SK-MEL-5 (cell line): Measurements from ENCODE around the gene PANX2. TPM values are rescaled to one million over a fixed set of nuclear protein-coding genes. Genes with fewer than 3 reads are reported as not detected.

Experiments used
- DNase-seq: peaks from one replicate; pipeline ENCODE4 v3.0.0-alpha.2; 2016; ENCODE audit warnings: low read depth, low spot score
- in situ Hi-C: cut with HindIII; loops from 2 replicates; pipeline ENCODE4 v1.10.0; 2016; ENCODE audit warnings: low sequenced_read_pairs, high pct_unique_total_duplicates, low pct_unique_long_range_greater_than_20kb
- total RNA-seq: library from RNA; depleted of rRNA; stranded (reverse); fragments of >200 nt; shearing (Covaris generic); gene quantifications from 2 replicates; pipeline ENCODE4 v1.2.3, GENCODE V29; 2014

The PANX2 gene
- total RNA-seq, 1 experiment from 2014 or later, result 0.98 TPM

DNA sequence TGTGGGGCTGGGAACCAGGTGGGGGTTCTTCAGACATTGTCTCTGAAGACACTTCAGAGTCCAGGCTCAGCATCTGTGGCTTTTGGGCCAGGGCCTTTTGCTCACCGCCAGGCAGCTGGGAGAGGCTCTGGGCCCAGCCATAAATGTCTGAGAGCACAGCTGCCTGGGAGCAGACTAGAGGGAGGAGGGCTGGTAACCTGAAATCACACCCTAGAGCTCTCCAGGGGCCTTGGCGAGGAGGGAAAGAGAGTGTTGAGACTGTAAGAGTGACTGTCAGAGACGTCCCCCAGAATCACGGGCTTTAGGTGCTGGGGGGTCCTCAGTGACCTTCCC, 19.3 kb downstream of the PANX2 start:
- DNase-seq, result no peak
- in situ Hi-C loops, result no loop called here

DNA sequence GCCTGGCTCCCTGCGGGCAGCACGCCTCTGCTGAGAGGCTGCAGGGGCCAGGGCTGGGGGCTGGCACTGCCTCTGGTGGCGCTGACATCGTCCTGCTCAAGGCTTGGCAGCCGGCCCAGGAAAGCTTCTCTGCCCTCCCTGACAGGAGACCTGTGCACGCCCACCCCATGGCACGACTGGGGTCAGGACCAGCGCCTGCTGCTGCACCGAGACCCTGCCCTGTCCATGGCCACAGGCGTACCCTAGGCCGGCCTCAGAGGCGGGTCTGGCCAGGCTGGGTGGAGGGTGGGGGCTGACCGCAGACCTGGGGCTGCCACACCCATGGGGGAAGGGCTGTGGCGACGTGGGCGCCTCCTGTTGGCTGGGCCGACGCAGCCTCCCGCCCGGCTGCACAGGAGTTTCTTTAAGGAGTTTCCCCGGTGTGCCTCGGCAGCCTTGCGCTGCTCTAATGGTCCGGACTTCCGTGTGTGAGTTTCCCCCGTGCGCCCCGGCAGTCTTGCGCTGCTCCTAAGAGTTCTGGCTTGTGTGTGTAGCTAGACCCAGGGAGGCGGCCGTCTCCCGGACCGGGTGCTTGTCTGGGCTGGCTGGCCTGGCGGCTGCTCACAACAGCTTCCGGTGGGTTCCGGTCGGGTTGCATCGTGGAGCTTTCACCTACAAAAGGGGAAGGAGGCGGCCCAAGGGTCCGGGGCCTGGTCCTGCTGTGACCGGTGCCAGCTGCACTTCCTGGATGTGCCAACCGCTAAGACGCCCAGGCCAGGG, 19.8 kb downstream of the PANX2 start:
- DNase-seq, result peak; percentile 64
- in situ Hi-C loops, result no loop called here

DNA sequence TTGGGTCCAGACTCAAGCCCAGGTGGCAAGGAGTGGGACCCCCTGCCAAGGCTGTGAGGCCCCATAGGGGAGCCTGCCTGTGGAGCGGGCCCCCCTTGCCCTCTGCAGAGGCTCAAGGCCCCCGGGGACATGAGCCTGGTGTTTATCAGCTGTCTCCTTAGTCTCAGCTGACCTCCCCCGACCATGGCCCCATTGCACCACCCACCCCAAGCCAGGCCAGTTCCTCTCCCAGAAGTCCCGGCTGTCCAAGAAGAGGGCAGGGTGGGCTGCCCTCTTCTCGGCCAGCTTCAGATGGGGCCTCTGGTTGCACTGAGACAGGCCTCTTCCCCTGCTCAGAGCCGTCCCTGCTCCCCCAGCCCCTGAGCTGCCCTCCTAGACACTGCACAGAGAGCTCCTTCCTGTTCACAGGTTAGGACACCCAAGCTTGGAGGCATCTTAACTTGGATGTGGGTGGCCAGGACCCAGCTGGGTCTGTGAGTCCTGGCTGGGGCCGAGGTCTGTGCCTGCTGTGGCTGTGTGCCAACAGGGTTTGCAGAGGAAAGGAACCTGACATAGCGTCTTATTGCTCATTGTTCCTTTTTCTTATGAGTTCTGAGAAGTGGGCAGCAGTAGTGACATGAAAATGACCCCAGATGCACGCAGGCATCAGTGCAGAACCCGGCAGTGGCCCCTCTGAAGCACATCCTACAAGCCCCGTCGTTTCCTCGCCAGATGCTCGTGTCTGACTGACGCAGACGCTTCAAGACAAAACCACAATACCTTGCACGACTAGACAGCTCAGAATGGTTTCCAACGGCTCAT, 20.6 kb downstream of the PANX2 start:
- in situ Hi-C loops, result no loop called here
- DNase-seq, result no peak

DNA sequence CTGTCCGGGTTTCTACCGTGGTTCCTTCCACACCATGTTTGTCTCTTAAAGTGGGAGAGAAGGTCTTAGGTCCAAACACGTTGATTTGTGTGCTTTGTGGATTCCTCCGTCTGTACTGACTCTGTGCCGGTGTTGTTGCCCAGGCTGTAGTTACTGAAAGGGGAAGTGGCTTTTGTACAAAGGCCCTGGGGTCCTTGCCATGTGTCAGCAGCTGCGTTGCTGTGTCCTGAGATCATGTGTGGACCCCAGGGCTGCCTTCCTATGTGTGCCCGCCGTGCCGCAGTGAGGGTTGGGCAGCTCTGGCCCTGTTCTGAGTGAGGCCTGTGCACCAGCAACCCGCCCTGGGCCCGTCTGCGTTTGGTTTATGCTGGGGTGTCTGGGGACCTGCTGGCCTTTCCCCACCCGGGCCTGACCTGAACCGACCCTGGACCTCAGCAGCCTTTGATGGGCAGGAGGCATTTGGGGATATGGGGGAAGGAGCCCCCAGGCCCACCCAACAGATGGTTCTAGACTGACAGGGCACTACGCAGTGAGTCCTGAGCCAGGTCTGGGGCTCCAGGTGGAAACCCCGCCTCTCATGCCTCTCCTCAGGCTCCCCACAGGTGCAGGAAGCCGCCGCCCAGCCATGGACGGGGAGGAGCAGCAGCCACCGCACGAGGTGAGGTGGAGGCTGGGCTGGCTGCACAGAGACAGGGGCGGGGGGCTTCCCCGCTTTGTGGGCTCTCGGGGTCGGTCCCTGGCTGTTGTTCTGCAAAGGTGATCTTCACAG, 22.1 kb downstream of the PANX2 start:
- in situ Hi-C loops, result no loop called here
- no peak for DNase-seq

DNA sequence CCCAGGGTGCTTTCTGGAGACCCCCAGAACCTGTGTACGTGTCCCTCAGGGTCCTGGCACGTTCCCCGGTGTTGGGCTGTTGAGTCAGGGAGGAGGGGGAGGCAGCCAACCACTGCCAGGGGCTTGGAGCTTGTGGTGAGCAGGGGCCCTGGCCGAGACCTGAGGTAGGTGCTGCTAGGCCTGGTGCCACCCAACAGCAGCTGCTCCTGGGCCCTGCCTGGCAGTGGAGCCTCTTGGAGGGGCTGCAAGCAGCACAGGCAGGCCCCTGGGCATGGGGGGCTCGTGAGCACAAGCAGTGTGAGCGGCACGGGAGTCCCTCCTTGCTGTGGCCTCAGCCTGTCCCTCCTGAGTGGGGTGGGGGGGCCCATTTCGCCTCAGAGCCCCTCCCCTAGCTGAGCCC, 23.1 kb downstream of the PANX2 start:
- DNase-seq, result no peak
- in situ Hi-C loops, result no loop called here

DNA sequence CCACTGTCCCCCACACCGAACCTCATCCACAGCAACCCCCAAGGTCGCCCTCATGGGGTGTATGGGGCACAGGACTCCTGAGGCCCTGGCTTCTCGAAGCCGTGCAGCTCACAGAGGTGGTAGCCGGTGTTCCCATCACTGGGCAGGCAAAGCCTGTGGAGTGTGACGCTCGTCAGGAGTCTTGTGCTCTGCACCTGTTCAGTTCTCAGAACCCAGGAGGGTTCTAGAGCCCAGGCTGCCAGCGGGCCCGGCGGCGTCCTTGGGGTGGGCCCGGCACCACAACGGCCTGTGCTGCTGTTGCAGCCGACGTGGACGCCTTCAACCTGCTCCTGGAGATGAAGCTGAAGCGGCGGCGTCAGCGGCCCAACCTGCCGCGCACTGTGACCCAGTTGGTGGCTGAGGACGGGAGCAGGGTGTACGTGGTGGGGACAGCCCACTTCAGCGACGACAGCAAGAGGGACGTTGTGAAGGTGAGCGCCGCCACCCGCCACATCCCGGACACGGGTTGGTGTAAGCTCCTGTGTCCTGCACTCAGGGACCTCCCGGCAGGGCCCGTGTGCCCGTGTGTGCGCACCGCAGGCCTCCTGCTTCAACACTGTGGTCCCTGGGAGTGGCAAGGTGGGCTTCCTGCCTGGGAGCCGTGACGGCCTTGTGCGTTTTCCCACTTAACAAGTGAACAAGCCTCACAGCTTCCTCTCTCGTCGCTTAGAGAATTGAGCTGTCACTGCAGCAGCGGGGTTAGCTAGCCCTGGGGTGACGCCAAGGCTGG, 23.7 kb downstream of the PANX2 start:
- no peak for DNase-seq
- in situ Hi-C loops, result no loop called here

DNA sequence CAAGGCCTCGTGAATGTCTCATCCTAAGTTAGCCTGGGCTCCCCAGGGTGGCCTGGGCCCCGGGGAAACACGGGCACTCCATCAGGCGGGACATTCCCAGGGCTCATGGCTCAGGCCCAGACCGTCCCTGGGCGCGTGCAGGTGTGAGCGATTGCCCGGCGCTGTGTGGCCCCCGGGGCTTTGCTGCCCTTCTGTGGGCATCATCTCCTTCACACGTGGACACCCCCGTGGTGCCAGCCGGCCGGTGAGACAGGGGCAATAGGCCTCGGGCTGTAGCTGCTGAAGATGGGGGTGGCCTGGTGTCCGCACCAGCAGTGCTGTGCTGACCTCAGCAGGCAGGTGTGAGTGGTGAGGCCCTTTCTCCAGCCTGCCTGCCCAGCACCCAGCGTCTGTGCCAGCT, 25.7 kb downstream of the PANX2 start:
- in situ Hi-C loops, result no loop called here
- no peak for DNase-seq

DNA sequence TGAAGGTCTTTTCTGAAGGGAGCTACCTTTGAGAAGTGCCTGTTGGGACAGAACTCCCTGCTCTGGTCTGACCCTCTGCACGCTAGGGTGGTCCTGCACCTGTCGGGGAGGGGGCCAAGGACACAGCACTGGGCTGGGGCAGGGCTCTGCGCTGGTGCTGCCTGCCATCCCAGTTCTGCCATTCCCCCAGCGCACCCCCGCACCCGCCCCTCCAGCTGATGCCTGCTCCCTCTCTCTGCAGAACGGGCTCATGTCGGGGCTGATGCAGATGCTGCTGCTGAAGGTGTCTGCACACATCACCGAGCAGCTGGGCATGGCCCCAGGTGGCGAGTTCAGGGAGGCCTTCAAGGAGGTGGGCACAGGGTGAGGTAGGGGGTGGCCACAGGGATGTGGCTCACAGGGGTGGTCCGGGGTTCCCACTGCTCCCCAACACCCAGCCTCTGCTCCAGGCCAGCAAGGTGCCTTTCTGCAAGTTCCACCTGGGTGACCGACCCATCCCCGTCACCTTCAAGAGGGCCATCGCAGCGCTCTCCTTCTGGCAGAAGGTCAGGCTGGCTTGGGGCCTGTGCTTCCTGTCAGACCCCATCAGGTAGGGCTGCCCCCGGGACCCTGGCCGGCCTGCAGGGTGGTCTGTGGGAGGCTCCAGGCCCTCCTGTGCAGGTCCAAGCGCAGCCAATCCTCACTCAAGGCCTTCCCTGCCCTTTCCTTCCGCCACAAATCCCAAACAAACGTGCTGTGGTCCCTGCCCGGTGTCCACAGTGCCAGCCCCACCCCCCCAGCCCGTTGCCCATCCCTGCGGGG, 26.7 kb downstream of the PANX2 start:
- in situ Hi-C loops, result no loop called here

DNA sequence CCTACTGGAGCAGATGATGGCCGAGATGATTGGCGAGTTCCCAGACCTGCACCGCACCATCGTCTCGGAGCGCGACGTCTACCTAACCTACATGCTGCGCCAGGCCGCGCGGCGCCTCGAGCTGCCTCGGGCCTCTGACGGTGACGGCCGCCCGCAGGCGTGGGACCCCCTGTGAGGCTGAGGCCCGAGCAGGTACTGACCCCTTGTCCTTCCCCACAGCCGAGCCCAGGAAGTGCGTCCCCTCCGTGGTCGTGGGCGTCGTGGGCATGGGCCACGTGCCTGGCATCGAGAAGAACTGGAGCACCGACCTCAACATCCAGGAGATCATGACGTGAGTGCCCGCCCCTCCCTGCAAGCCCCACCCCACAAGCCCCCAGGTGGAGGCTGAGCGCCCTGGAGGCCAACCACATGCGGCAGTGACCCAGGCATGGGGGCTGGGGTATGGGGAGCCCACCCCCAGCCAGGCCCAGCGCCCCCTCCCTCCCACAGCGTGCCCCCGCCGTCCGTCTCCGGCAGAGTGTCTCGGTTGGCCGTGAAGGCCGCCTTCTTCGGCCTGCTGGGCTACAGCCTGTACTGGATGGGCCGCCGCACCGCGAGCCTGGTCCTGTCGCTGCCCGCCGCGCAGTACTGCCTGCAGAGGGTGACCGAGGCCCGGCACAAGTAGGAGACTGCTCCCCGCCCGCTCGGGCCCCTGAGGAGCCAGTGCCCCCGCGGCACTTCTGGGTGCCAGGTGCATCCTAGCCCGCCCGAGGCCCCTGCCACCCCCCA, 27.5 kb downstream of the PANX2 start:
- in situ Hi-C loops, result no loop called here
- DNase-seq, result no peak

More for the DNA sequence above, 26.7 kb downstream of the PANX2 start:
- no peak for DNase-seq

DNA sequence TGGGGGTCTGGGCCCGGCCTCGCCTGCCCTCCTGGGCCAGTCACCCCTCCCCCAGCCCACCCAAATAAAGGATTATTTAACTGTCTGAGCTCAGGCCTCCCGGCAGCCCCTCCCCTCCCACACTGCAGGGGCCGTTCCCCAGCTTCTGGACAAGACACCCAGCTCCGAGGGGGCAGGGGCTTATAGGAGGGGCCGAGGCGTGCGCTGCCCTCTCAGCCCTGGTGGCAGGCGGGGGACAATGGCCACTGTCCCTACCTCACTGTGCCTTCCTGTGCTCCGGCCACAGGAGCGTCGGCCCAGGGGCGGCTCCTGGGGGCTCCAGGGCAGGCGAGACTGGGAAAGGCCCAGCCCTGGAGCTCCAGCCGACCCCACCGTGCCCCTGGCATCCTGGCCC, 28.1 kb downstream of the PANX2 start:
- in situ Hi-C loops, result no loop called here
- DNase-seq, result no peak

DNA sequence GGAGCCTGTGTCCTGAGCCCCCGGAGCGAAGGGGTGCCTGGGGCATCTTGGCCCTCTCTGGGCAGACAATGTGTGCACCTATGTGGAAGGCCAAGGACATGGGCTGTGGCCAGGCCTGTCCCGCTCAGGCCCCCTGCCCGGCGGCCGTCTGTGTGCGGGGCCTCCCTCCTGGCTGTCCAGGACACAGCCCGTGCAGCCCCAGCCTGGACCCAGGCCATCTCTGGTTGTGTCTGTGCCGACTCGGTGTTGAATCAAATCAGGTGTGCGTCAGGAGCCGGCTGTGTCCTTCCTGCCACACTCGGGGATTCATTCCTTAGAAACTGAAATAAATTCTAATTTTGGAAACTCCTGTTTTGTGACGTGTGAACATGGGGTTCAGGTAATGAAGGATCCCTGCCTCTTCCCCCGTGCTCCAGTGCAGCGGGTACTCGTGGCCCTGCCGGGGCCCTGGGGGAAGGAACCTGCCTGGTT, 28.8 kb downstream of the PANX2 start:
- in situ Hi-C loops, result no loop called here
- no peak for DNase-seq

DNA sequence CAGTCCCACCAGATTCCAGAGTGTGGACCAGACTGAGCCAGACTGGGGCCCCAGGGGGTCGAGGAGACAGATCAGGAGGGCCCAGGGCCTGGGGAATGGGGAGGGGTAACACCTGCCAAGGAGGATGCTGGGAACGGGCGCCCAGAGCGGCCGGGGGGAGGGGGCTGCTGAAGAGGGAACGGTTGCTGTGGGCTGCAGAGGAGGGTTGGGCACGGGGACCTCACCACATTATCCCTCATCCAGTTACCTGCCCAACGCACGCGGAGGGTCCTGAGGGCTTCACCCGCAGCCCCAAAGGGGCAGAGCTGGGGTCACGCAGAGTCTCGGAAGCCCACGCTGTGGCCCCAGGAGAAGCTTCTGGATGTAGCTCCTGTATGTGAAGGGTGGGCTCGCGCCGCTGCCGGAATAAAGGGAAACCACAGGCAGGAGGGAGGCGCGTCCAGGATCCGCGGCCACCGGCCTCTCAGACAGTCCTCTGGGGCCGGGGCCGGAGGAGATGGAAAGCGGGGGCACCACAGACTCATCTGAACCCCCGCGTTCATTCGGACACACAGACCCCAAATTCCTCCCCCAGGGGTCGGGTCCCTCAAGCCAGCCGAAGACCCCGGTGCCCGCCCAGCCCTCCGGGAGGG, 29.4 kb downstream of the PANX2 start:
- in situ Hi-C loops, result no loop called here
- DNase-seq, result no peak

DNA sequence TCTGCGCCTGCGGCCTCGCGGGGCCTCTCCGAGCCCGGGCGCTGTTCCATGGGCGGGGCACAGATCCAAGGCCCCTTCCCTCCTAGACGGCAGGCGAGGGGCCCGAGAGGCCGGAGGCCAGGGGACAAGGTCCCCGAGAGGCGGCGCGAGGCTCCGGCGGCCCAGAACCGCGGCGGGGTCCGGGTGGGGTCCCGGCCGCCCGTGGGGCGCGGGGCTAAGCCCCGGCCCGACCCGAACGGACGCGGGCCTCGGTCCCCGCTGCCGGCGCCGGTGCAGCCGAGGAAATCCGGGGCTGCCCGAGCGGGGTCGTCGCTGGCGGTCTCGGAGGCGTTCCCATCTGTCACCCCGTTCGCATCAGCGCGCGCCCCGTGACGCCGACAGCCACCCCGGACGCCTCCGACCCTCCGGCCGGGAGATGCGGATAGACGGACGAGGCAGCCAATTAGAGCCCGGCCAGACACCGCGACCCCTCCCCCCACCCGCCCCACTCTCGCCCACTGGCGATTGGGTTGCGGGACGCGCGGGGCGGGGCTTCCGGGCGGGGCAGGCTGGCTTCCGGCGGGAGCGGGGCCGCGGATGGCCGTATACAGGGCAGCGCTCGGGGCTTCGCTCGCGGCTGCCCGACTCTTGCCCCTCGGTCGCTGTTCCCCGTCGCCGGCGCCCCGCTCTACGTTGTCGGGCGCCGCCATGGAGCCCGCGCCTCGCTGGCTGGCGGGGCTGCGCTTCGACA, 30.1 kb downstream of the PANX2 start, which contains the start of gene SELENOO:
Gene SELENOO, plus strand, starts transcription at position 551 of the 730 bp plus-strand sequence. Its CDS starts 26 bp downstream, at position 577.
- peak; percentile 86 for DNase-seq
- in situ Hi-C loops, result no loop called here

DNA sequence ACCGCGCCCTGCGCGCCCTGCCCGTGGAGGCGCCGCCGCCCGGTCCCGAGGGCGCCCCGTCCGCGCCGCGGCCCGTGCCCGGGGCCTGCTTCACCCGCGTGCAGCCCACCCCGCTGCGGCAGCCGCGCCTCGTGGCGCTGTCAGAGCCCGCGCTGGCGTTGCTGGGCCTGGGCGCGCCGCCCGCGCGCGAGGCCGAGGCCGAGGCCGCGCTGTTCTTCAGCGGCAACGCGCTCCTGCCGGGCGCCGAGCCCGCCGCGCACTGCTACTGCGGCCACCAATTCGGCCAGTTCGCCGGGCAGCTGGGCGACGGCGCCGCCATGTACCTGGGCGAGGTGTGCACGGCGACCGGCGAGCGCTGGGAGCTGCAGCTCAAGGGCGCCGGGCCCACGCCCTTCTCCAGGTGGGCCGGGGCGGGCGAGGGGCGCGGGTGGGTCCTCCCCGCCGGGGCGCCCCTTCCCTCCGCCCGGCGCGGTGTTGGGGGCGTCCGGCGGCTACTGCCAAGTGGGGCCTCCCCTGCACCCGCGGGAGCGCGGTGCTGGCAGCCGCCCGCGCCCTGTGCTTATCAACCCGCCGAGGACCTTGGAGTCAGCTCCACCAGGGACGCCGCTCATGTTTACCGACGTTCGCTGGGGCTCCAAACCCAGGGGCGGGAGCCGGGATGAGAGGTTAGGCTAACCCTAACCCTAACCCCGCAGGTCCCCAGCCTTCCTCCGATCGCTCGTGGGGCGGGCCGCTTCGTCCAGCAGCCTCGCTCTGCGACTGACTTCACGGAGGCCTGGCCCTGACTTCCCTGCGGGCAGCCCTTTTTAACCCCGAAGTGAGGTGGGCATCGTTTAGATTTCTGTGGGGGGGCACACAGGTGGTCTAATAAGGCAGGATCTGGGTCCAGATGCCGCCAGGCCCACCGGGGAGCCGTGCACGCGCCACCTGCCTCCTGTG, 30.9 kb downstream of the PANX2 start:
- in situ Hi-C loops, result no loop called here
- no peak for DNase-seq
